Neural progenitor cell (in vitro differentiated cells): Measurements from ENCODE around the gene HOXC12. TPM values are rescaled to one million over a fixed set of nuclear protein-coding genes. Genes with fewer than 3 reads are reported as not detected.

Source experiments
- DNase-seq: peaks from one replicate; pipeline ENCODE4 v3.0.0-alpha.2; 2016; ENCODE audit warnings: low spot score
- H2AFZ ChIP-seq: fragments of 200-600 bp; sonication (generic); replicated peaks from 2 replicates; pipeline ENCODE4 v1.6.1; 2016; ENCODE audit warnings: antibody characterized with exemption
- H3F3A ChIP-seq: fragments of 200-600 bp; sonication (generic); 2 replicates; pipeline ENCODE4 v1.6.1; 2016; ENCODE audit warnings: antibody characterized with exemption, low read depth
- H3K27ac ChIP-seq: fragments of 200-600 bp; sonication (generic); 2 replicates; pipeline ENCODE4 v1.5.1; 2016; ENCODE audit warnings: mild to moderate bottlenecking
- H3K27me3 ChIP-seq: fragments of 200-600 bp; sonication (generic); 2 replicates; pipeline ENCODE4 v1.6.1; 2016; ENCODE audit warnings: mild to moderate bottlenecking, moderate library complexity
- H3K36me3 ChIP-seq: fragments of 200-600 bp; sonication (generic); 2 replicates; pipeline ENCODE4 v1.5.1; 2016
- H3K4me1 ChIP-seq: fragments of 200-600 bp; sonication (generic); 2 replicates; pipeline ENCODE4 v1.6.1; 2016; ENCODE audit warnings: mixed run types
- H3K4me2 ChIP-seq: fragments of 200-600 bp; sonication (generic); 2 replicates; pipeline ENCODE4 v1.6.1; 2016
- H3K4me3 ChIP-seq: fragments of 200-600 bp; sonication (generic); 2 replicates; pipeline ENCODE4 v1.5.1; 2016
- H3K79me2 ChIP-seq: fragments of 200-600 bp; sonication (generic); 2 replicates; pipeline ENCODE4 v1.6.1; 2016; ENCODE audit warnings: low read depth
- H3K9ac ChIP-seq: fragments of 200-600 bp; sonication (generic); 2 replicates; pipeline ENCODE4 v1.6.1; 2016
- H3K9me3 ChIP-seq: fragments of 200-600 bp; sonication (generic); 2 replicates; pipeline ENCODE4 v1.5.1; 2016; ENCODE audit warnings: low read depth
- H4K20me1 ChIP-seq: fragments of 200-600 bp; sonication (generic); 2 replicates; pipeline ENCODE4 v1.6.1; 2016; ENCODE audit warnings: low read depth
- H3K27ac Mint-ChIP-seq: 3 replicates; pipeline ENCODE4 v1.8.0; 2021; ENCODE audit warnings: mixed read lengths
- H3K27me3 Mint-ChIP-seq: 2 replicates; pipeline ENCODE4 v1.8.0; 2022; ENCODE audit warnings: low read depth, mild to moderate bottlenecking, inconsistent platforms, moderate library complexity, mixed read lengths; ENCODE audit not compliant: insufficient read depth
- H3K36me3 Mint-ChIP-seq: 3 replicates; pipeline ENCODE4 v1.8.0; 2021; ENCODE audit warnings: mixed read lengths
- H3K4me1 Mint-ChIP-seq: 3 replicates; pipeline ENCODE4 v1.8.0; 2021; ENCODE audit warnings: mixed read lengths
- H3K4me3 Mint-ChIP-seq: 3 replicates; pipeline ENCODE4 v1.8.0; 2021; ENCODE audit warnings: mild to moderate bottlenecking, moderate library complexity, mixed read lengths
- H3K9me3 Mint-ChIP-seq: 3 replicates; pipeline ENCODE4 v1.8.0; 2020; ENCODE audit warnings: mixed read lengths
- CTCF ChIP-seq: fragments of 200-600 bp; sonication (generic); IDR thresholded peaks from 2 replicates; pipeline ENCODE4 v1.5.1; 2017; ENCODE audit warnings: antibody characterized with exemption, mild to moderate bottlenecking
- EZH2 ChIP-seq: fragments of 200-600 bp; sonication (generic); IDR thresholded peaks from 2 replicates; pipeline ENCODE4 v1.6.1; 2017; ENCODE audit warnings: antibody characterized with exemption, mild to moderate bottlenecking, moderate library complexity
- EZH2phosphoT487 ChIP-seq: fragments of 200-600 bp; sonication (generic); IDR thresholded peaks from 2 replicates; pipeline ENCODE4 v1.6.1; 2017; ENCODE audit warnings: antibody characterized with exemption
- total RNA-seq: library from RNA; depleted of rRNA; stranded (reverse); fragments of >200 nt; gene quantifications from 2 replicates; pipeline ENCODE4 v1.2.3, GENCODE V29; 2015; ENCODE audit warnings: low replicate concordance

Gene HOXC12
- total RNA-seq, 1 donor from 2014 or later: not detected

GRCh38 chr12:53942467-53942997, 12.2 kb upstream of the HOXC12 start:
- peaks cover 10% of the 10 kb centered on the region for H4K20me1 ChIP-seq
- H3K27ac Mint-ChIP-seq: no peak overlapping the region

GRCh38 chr12:53944209-53944608, 10.5 kb upstream of the HOXC12 start:
- peaks cover 94% of the 10 kb centered on the region for H3K27me3 Mint-ChIP-seq
- TF ChIP-seq EZH2phosphoT487 (no peak), CTCF (no peak), EZH2 (no peak)
- Histone ChIP-seq H3K79me2 (no peaks in the 10 kb centered on the region), H3K4me1 (no peaks in the 10 kb centered on the region), H3K9ac (no peak overlapping the region), H3K9me3 (no peaks in the 10 kb centered on the region), H3K36me3 (no peaks in the 10 kb centered on the region), H2AFZ (no peak overlapping the region), H4K20me1 (peaks cover 12% of the 10 kb centered on the region), H3K27me3 (peaks cover 100% of the 10 kb centered on the region), H3K4me3 (no peak overlapping the region), H3K27ac (no peak overlapping the region), H3K4me2 (no peak overlapping the region), H3F3A (no peaks in the 10 kb centered on the region)
- no peak overlapping the region for H3K4me3 Mint-ChIP-seq
- H3K9me3 Mint-ChIP-seq: peaks cover 12% of the 10 kb centered on the region
- H3K4me1 Mint-ChIP-seq: no peaks in the 10 kb centered on the region
- no peaks in the 10 kb centered on the region for H3K36me3 Mint-ChIP-seq
- no peak overlapping the region for H3K27ac Mint-ChIP-seq
- DNase-seq: no peak

More at GRCh38 chr12:53942467-53942997, 12.2 kb upstream of the HOXC12 start:
- H3K4me1 ChIP-seq: no peaks in the 10 kb centered on the region
- no peaks in the 10 kb centered on the region for H3K79me2 ChIP-seq
- peaks cover 100% of the 10 kb centered on the region for H3K27me3 ChIP-seq
- H3F3A ChIP-seq: no peaks in the 10 kb centered on the region
- TF ChIP-seq CTCF (no peak), EZH2phosphoT487 (no peak), EZH2 (peak; percentile 11)
- peaks cover 91% of the 10 kb centered on the region for H3K27me3 Mint-ChIP-seq
- no peak for DNase-seq
- H3K9me3 ChIP-seq: no peaks in the 10 kb centered on the region
- no peak overlapping the region for H3K4me3 ChIP-seq
- no peak overlapping the region for H3K27ac ChIP-seq
- no peaks in the 10 kb centered on the region for H3K4me1 Mint-ChIP-seq
- H3K36me3 Mint-ChIP-seq: no peaks in the 10 kb centered on the region
- H2AFZ ChIP-seq: no peak overlapping the region
- no peak overlapping the region for H3K4me2 ChIP-seq
- no peak overlapping the region for H3K4me3 Mint-ChIP-seq
- H3K9me3 Mint-ChIP-seq: peaks cover 15% of the 10 kb centered on the region
- H3K9ac ChIP-seq: no peak overlapping the region
- H3K36me3 ChIP-seq: no peaks in the 10 kb centered on the region

- H4K20me1 ChIP-seq: peaks cover 16% of the 10 kb centered on the region
- no peak overlapping the region for H3K27ac ChIP-seq
- H3K36me3 ChIP-seq: no peaks in the 10 kb centered on the region
- Mint-ChIP-seq H3K4me1 (no peaks in the 10 kb centered on the region), H3K4me3 (no peak overlapping the region), H3K9me3 (peaks cover 9% of the 10 kb centered on the region), H3K27me3 (peaks cover 96% of the 10 kb centered on the region), H3K27ac (no peak overlapping the region), H3K36me3 (no peaks in the 10 kb centered on the region)
- H3K9me3 ChIP-seq: no peaks in the 10 kb centered on the region
- no peaks in the 10 kb centered on the region for H3K79me2 ChIP-seq
- no peak overlapping the region for H2AFZ ChIP-seq
- no peaks in the 10 kb centered on the region for H3F3A ChIP-seq
- H3K4me2 ChIP-seq: no peak overlapping the region
- H3K9ac ChIP-seq: no peak overlapping the region
- H3K4me1 ChIP-seq: no peaks in the 10 kb centered on the region
- H3K4me3 ChIP-seq: no peak overlapping the region
- no peak for DNase-seq
- peak; percentile 87 for TF ChIP-seq EZH2phosphoT487
- peak; percentile 89 for TF ChIP-seq EZH2
- TF ChIP-seq CTCF: peak; percentile 5
- H3K27me3 ChIP-seq: peaks cover 100% of the 10 kb centered on the region
Observed at GRCh38 chr12:53944907-53945847, 9.5 kb upstream of the HOXC12 start.
